AG20443 (cell line): ENCODE results near the gene LPAR2.
A peak's percentile ranks its signal among the peaks of the same experiment; 100 is the strongest.

Source experiments
- DNase-seq: peaks from one replicate; pipeline ENCODE4 v3.0.0; 2012; ENCODE audit warnings: low spot score, mixed read lengths

Gene LPAR2

DNA sequence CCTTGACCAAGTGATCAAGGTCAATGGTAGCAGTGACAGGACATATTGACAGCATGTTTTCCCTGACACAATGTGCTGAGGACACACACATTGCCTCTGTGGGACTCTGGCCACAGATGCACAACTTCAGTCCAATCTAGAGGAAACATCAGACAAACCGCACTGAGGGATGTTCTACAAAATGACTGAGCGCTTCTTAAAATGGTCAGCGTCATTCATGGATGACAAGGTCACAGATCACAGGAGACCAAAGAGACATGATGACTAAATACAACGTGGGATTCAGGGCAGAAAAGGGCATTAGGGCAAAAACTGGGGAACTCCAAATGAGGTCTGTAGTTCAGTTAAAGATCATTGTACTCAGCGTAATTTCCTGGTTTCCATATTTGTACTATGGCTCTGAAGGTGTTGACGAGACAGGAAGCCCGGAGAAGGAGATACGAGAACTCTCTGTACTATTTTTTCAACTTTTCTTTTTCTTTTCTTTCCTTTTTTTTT is 30.2 kb downstream of the LPAR2 start:
- DNase-seq, result no peak

DNA sequence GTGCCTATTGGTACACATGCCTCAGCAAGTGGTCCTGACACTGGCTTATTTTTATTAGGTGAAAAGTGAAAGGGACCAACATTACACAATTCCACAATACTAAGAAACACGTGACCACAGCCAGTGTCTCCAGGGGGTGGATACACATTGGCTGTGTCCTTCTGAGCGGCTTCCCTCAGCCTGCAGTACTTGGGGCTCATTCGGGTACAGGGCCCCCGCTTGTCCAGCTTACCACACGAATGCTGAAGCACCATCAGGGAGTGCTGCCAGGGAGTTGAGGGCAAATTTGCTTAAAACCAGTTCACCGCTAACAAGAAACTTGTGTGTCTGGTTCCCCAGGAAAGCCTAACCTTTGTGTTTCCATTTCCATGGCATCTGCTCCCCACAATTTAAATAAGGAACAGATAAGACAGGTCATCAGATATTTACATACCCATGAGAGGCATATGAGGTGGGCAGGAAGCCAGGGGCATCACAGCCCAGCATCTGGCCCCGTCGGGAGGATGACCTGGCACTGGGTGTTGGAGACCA is 32.8 kb downstream of the LPAR2 start:
- DNase-seq, result peak; percentile 74

DNA sequence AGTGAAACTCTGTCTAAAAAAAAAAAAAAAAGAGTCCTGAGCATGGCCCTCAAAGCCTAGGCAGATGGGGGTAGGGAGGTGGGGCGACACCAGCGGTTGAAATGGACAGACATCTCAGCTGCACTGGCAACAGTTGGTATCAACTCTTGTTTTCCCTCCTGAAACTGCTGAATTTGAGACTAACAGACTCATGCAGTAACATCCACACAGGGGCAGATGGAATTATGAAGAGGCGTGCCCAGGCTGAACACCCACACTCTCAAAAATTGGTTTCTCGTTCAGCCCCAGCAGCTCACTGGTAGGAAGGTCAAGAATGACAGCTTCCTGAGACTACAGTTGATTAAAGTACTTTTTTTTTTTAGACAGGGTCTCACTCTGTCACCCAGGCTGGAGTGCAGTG is 33.6 kb downstream of the LPAR2 start:
- no peak for DNase-seq

DNA sequence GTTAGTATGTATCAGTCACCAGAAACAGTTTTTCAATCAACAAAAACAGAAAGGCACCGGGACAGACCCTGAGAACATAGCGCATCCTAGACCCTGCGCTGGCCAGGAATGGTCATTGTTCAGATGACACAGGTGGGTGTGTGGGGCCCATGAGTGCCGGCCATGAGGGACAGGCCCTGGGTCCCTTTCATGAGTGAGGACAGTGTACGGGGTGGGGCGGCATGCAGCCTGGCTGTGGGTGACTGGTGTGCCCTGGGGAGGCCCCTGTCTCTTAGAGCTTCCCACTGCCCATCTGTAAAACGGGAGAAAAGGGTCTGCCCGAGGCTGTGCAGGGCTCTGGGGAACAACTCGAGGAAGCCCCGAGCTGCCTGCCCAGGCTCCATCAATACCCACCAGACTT is 35.3 kb downstream of the LPAR2 start:
- no peak for DNase-seq

DNA sequence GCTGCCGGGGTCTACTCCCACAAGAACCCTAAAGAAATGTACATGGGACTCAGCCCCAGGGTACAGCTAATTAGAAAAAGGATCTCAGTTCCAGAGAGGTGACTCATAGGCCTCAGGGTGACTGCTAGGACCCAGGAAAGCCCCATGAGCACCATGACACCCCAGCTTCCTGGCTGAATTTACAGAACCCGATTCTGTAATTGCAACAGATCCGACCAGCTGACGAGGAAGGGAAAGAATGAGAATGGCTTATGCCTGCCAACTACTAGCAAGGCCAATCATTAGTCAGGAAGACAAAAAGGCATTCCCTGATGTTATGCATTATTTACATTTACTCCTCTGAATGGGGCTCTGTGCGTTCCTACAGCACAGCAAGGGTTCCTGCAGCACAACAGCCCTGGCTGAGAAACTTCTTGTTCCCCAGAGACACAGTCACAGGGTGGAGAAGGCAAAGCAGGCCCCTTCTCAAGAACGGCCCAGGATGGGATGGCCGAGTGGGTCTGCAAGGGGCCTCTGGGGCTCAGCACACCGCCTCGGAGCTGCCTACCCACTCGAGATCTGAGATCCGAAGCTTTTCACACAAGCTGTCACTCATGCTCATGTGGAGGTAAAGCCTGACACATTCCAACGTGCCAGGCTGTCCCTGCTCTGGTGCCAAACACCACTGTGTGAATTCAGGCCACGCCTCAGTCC is 36.7 kb downstream of the LPAR2 start:
- DNase-seq, result peak; percentile 93

DNA sequence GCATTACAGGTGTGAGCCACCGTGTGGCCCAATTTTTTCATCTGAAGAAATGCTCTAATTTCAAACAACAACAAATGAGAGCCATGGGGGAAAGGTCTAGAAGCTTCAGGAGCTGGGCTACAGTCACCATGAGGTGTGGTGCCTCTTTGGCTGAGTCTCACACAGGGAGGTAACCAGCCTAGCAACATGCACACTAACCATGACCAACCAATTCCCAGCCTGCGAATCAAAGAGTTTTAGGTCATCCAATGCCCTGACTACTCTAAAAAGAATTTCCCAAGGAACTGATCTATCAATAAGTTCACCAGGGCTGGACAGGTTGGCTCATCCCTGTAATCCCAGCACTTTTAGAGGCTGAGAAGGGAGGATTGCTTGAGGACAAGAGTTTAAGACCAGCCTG is 39.5 kb downstream of the LPAR2 start:
- DNase-seq, result peak; percentile 38

DNA sequence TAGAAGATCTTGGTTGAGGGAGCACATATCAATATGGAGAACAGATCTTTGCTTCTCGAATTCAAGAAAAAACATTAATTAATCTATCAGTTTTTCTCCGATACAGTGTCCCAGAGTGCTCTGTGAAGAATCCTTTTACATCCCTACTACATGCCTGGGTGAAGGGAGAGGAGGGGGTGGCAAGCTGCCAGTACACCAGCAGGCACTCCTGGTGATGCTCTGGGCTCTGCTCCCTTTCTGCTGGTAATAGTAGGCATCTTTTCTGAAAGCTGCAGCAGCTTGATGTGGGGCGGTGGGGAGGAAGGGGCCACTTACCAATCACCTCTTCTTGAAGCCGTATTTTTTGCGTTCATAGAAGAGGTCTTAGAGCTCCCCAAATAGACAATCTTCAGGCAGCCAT is 40.2 kb downstream of the LPAR2 start:
- no peak for DNase-seq

DNA sequence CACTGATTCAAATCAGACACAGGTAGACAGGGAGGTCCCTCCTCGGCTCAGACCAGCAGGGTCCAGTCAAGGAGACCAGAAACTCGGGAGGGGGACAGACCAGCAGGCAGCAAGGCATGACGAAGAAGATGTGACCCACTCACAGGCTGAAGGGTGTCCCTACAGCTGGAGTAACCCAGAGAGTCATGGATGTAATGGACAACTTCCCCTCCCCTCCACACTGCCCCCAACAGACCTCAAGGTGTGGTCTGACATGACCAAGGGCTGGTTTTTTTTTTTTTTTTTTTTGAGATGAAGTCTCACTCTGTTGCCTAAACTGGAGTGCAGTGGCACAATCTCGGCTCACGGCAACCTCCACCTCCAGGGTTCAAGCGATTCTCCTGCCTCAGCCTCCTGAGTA is 43.7 kb downstream of the LPAR2 start:
- no peak for DNase-seq

DNA sequence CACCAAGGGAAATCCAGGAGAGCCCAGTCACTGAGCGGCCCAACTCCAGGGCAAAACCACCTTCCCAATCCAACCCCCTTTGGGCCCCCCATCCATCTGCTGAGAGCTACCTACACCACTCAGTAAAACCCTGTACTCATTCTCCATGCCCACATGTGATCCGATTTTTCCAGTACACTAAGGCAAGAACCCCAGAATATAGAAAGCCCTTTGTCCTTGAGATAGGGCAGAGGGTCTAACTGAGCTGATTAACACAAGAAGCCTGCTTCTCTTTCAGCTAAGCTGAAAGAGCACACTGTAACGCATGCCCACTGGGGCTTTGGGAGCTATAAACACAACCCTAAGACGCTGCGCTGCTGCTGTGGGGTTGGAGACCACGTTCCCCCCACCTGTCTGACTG is 45.5 kb downstream of the LPAR2 start:
- no peak for DNase-seq

DNA sequence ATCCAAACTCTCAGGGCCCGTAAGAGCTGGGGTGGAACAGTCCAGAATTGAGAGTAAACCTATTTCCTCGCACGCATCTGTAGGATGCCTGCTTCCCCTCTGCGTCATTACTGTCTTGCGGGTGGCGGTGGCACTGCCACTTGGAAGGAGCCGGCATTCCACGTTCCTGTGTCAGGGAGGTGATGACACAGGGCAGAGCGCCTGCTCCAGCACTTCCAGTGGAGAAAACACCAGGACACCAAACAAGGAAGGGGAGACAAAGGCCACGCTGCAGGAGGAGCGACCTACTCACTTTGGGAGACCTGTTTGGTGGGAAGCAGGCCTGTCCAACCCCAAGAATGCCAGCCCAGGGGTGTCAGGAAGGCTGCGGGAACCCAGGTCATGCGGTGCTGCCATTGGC is 46.6 kb downstream of the LPAR2 start:
- no peak for DNase-seq

DNA sequence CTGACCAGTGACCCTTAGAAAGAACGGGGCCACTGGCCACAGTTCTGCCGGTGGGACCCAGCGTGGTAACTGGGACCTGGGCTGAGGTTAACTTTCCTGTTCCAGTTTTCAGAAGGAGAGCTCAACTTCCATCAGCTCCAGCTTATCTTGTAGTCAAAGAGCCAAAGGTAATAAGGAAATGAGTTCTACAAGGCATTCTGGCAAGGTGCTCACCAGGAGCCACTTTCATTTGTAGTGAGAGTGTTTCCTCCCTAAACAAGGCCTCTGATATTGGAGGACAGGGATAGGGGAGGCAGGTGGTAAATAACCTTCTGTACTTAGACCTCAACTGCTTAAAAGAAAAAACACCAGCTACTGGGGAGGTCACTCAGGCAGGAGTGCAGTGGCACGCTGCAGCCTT is 47.6 kb downstream of the LPAR2 start:
- no peak for DNase-seq

DNA sequence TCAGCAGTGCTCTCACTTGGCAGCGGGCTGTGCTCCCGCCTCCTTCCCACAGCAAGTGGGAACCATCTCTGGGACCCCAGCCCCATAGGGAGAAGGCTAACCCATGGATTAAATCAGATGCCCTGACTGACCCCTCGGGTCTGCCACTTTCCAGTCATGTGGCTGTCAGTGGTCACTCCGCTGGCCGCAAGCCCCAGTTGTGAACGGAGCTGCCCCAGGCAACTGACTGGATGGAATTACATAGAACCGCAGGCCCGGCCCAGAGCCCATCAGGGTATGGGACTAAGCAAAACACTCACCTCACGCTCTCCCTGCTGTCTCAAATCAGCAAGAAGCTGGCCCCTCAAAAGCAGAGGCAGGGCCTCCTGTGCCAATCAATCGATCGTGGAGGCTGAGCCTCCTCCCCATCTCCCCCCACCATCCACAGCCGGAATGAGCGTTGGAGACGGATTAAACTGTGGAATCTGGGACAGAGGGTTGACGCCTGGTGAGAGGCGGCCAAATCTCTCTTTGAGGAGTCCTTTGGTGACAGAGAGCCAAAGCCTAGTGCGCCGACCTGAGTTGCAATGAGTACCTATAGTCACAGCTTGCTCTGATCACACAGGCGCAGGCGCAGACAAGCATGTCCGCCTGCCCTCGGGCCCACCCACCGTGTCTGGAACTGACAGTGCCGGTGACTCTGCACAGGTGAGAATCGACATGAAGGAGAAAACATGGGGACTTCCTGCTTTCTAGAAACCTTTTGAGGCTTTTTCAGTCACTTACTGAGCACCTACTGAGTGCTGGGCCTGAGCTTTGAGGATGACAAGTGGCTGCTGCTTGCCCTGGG is 48.3 kb downstream of the LPAR2 start:
- DNase-seq, result no peak

DNA sequence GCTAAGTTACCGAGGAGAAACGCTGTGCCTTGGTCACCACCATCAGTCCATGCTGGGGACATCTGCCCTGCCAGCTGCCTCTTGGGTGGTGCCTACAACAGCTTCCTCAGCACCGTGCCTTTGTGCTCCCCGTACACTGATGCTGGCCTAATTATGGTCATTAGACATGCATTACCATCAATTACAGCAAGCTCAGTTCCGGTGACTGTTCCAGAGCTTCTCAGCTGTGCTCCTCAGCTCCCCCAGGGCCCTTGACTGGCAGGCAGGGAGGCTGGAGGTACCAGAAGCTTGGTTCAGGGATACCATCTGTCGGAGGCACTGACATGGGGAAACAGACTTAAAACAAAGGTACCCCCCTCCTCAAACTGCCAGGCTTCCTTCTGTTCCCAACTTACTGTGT is 49.8 kb downstream of the LPAR2 start:
- no peak for DNase-seq

DNA sequence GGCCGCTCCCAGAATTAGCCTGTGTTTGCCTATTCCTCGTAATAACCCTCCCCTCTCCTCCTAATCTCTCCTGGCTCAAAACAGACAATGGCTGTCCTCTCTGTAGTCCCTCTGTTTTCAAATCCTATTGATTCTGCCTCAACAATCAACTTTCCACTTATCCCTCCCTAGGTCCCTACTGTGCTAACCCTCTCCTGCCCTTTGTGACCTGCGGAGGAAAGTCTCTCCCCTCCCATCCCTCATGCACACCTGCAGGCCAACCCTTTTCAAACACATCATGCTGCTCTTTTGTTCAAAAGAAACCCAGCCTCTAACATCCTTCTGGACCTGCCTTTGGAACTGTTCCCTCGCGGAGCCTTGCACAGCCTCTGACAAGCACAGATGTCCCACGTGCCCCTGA is 52.6 kb downstream of the LPAR2 start:
- DNase-seq, result no peak
